ENCODE data around the gene SCAANT1. TPM values are rescaled to one million over a fixed set of nuclear protein-coding genes. Genes with fewer than 3 reads are reported as not detected.

The SCAANT1 gene
- not detected for total RNA-seq

GRCh38 chr3:63911873-63912767 lies at the start of gene SCAANT1:
TSS of gene SCAANT1 (minus strand) at chr3:63912383.
- Histone ChIP-seq H3K9me3 (ENCODE audit: low read depth, low read length) (no peaks in the 10 kb centered on the region), H3K27me3 (ENCODE audit: insufficient read depth, low read length) (no peaks in the 10 kb centered on the region), H3K4me3 (ENCODE audit: low read length) (peak within 1 kb of the TSS; percentile 65), H3K4me1 (ENCODE audit: insufficient read depth, low read length) (peaks cover 39% of the 10 kb centered on the region)

GRCh38 chr3:63961891-63962290 lies 49.7 kb upstream of the SCAANT1 start:
- Histone ChIP-seq H3K27me3 (ENCODE audit: insufficient read depth, low read length) (no peaks in the 10 kb centered on the region), H3K9me3 (ENCODE audit: low read depth, low read length) (no peaks in the 10 kb centered on the region), H3K4me3 (ENCODE audit: low read length) (no peak overlapping the region), H3K4me1 (ENCODE audit: insufficient read depth, low read length) (peaks cover 30% of the 10 kb centered on the region)

- no peaks in the 10 kb centered on the region for H3K27me3 ChIP-seq (ENCODE audit: insufficient read depth, low read length)
- H3K9me3 ChIP-seq (ENCODE audit: low read depth, low read length) = no peaks in the 10 kb centered on the region
- H3K4me3 ChIP-seq (ENCODE audit: low read length) = no peak overlapping the region
- H3K4me1 ChIP-seq (ENCODE audit: insufficient read depth, low read length) = peaks cover 18% of the 10 kb centered on the region
These were observed 48.0 kb upstream of the SCAANT1 start for GRCh38 chr3:63960048-63960711.

GRCh38 chr3:63959146-63959545 lies 47.0 kb upstream of the SCAANT1 start:
- Histone ChIP-seq H3K27me3 (ENCODE audit: insufficient read depth, low read length) (no peaks in the 10 kb centered on the region), H3K9me3 (ENCODE audit: low read depth, low read length) (no peaks in the 10 kb centered on the region), H3K4me1 (ENCODE audit: insufficient read depth, low read length) (peaks cover 9% of the 10 kb centered on the region), H3K4me3 (ENCODE audit: low read length) (no peak overlapping the region)

- H3K4me1 ChIP-seq (ENCODE audit: insufficient read depth, low read length) = peaks cover 11% of the 10 kb centered on the region
- no peaks in the 10 kb centered on the region for H3K9me3 ChIP-seq (ENCODE audit: low read depth, low read length)
- H3K27me3 ChIP-seq (ENCODE audit: insufficient read depth, low read length) = no peaks in the 10 kb centered on the region
- no peak overlapping the region for H3K4me3 ChIP-seq (ENCODE audit: low read length)
These were observed 43.8 kb upstream of the SCAANT1 start for GRCh38 chr3:63955830-63956545.

GRCh38 chr3:63955036-63955650 lies 43.0 kb upstream of the SCAANT1 start:
- Histone ChIP-seq H3K27me3 (ENCODE audit: insufficient read depth, low read length) (no peaks in the 10 kb centered on the region), H3K4me3 (ENCODE audit: low read length) (no peak overlapping the region), H3K4me1 (ENCODE audit: insufficient read depth, low read length) (peaks cover 8% of the 10 kb centered on the region), H3K9me3 (ENCODE audit: low read depth, low read length) (no peaks in the 10 kb centered on the region)

- no peak overlapping the region for H3K4me3 ChIP-seq (ENCODE audit: low read length)
- peaks cover 7% of the 10 kb centered on the region for H3K4me1 ChIP-seq (ENCODE audit: insufficient read depth, low read length)
- H3K27me3 ChIP-seq (ENCODE audit: insufficient read depth, low read length) = no peaks in the 10 kb centered on the region
- no peaks in the 10 kb centered on the region for H3K9me3 ChIP-seq (ENCODE audit: low read depth, low read length)
These were observed 42.0 kb upstream of the SCAANT1 start for GRCh38 chr3:63954182-63954581.

GRCh38 chr3:63952248-63952594 lies 40.0 kb upstream of the SCAANT1 start:
- Histone ChIP-seq H3K9me3 (ENCODE audit: low read depth, low read length) (no peaks in the 10 kb centered on the region), H3K4me3 (ENCODE audit: low read length) (no peak overlapping the region), H3K4me1 (ENCODE audit: insufficient read depth, low read length) (peaks cover 7% of the 10 kb centered on the region), H3K27me3 (ENCODE audit: insufficient read depth, low read length) (no peaks in the 10 kb centered on the region)

- Histone ChIP-seq H3K4me3 (ENCODE audit: low read length) (no peak overlapping the region), H3K9me3 (ENCODE audit: low read depth, low read length) (no peaks in the 10 kb centered on the region), H3K4me1 (ENCODE audit: insufficient read depth, low read length) (peaks cover 7% of the 10 kb centered on the region), H3K27me3 (ENCODE audit: insufficient read depth, low read length) (no peaks in the 10 kb centered on the region)
These were observed 39.5 kb upstream of the SCAANT1 start for GRCh38 chr3:63951492-63952247.

GRCh38 chr3:63950698-63951097 lies 38.5 kb upstream of the SCAANT1 start:
- Histone ChIP-seq H3K27me3 (ENCODE audit: insufficient read depth, low read length) (no peaks in the 10 kb centered on the region), H3K9me3 (ENCODE audit: low read depth, low read length) (no peaks in the 10 kb centered on the region), H3K4me3 (ENCODE audit: low read length) (no peak overlapping the region), H3K4me1 (ENCODE audit: insufficient read depth, low read length) (peaks cover 7% of the 10 kb centered on the region)

- no peak overlapping the region for H3K4me3 ChIP-seq (ENCODE audit: low read length)
- H3K4me1 ChIP-seq (ENCODE audit: insufficient read depth, low read length) = peaks cover 7% of the 10 kb centered on the region
- no peaks in the 10 kb centered on the region for H3K9me3 ChIP-seq (ENCODE audit: low read depth, low read length)
- no peaks in the 10 kb centered on the region for H3K27me3 ChIP-seq (ENCODE audit: insufficient read depth, low read length)
These were observed 36.8 kb upstream of the SCAANT1 start for GRCh38 chr3:63949005-63949404.

- H3K4me3 ChIP-seq (ENCODE audit: low read length) = no peak overlapping the region
- H3K27me3 ChIP-seq (ENCODE audit: insufficient read depth, low read length) = no peaks in the 10 kb centered on the region
- H3K4me1 ChIP-seq (ENCODE audit: insufficient read depth, low read length) = peaks cover 13% of the 10 kb centered on the region
- H3K9me3 ChIP-seq (ENCODE audit: low read depth, low read length) = no peaks in the 10 kb centered on the region
These were observed 35.4 kb upstream of the SCAANT1 start for GRCh38 chr3:63947594-63947993.

- Histone ChIP-seq H3K4me3 (ENCODE audit: low read length) (no peak overlapping the region), H3K27me3 (ENCODE audit: insufficient read depth, low read length) (no peaks in the 10 kb centered on the region), H3K9me3 (ENCODE audit: low read depth, low read length) (no peaks in the 10 kb centered on the region), H3K4me1 (ENCODE audit: insufficient read depth, low read length) (peaks cover 13% of the 10 kb centered on the region)
These were observed 34.6 kb upstream of the SCAANT1 start for GRCh38 chr3:63946753-63947152.

- Histone ChIP-seq H3K27me3 (ENCODE audit: insufficient read depth, low read length) (no peaks in the 10 kb centered on the region), H3K4me1 (ENCODE audit: insufficient read depth, low read length) (peaks cover 8% of the 10 kb centered on the region), H3K4me3 (ENCODE audit: low read length) (no peak overlapping the region), H3K9me3 (ENCODE audit: low read depth, low read length) (no peaks in the 10 kb centered on the region)
These were observed 33.4 kb upstream of the SCAANT1 start for GRCh38 chr3:63945558-63946096.

All from mononuclear cell (primary cell).